GM12878 (cell line): ENCODE measurements around the gene HTD2. TPM values are rescaled to one million over a fixed set of nuclear protein-coding genes. Genes with fewer than 3 reads are reported as not detected.

Experiments
- ATAC-seq: fragments of 200-7000 bp; cut with Tn5 transposase; 3 replicates; pipeline ENCODE4 v1.9.1; 2020; ENCODE audit warnings: mild to moderate bottlenecking, moderate library complexity
- BruUV-seq: library from RNA; stranded (reverse); fragments of 400-500 nt; replicated peaks from 2 replicates; lab custom pipeline; 2021; lab: Mats Ljungman, UMichigan
- CTCF ChIA-PET: fragments of 300-600 bp; sonication (Branson Sonifier 250); formaldehyde crosslinking; extraction: SDS; loops from one replicate; lab custom pipeline; 2021; ENCODE audit warnings: inconsistent platforms; lab: Yijun Ruan, JAX
- POLR2A ChIA-PET: fragments of 350-600 bp; formaldehyde crosslinking; extraction: SDS; loops from one replicate; lab custom pipeline; 2021; ENCODE audit warnings: inconsistent platforms; lab: Charles Lee
- RAD21 ChIA-PET: fragments of 300-600 bp; sonication (Branson Sonifier 250); formaldehyde crosslinking; loops from one replicate; lab custom pipeline; 2023; ENCODE audit warnings: antibody characterized with exemption; ENCODE audit not compliant: unreplicated experiment; lab: Charles Lee
- SMC1A ChIA-PET: fragments of 300-600 bp; sonication (Branson Sonifier 250); formaldehyde crosslinking; loops from one replicate; lab custom pipeline; 2023; ENCODE audit not compliant: unreplicated experiment, uncharacterized antibody; lab: Charles Lee
- DNase-seq: peaks from one replicate; pipeline ENCODE4 v3.0.0-alpha.2; 2011; ENCODE audit warnings: low read depth, low spot score
- FAIRE-seq: peaks from 3 replicates; lab custom pipeline; 2011; peaks lifted over from hg19 to GRCh38; lab: Jason Lieb, UNC
- H2AFZ ChIP-seq: 2 replicates; pipeline ENCODE4 v1.6.0; 2011; ENCODE audit warnings: low read depth, low read length, control low read depth; ENCODE audit not compliant: control insufficient read depth
- H3K27ac ChIP-seq: 2 replicates; pipeline ENCODE4 v1.5.1; 2011; ENCODE audit warnings: control low read depth; ENCODE audit not compliant: control insufficient read depth, insufficient read depth
- H3K27me3 ChIP-seq, 2 experiments: replicated peaks in 1 of 2; 2 replicates each; pipeline versions ENCODE4 v1.6.0 to v1.6.1; 2011; ENCODE audit warnings: low read length in 1 of 2; ENCODE audit not compliant: control insufficient read depth in 2 of 2, insufficient read depth in 2 of 2
- H3K36me3 ChIP-seq, 2 experiments: 2 replicates each; pipeline ENCODE4 v1.5.1; 2011; ENCODE audit warnings: low read length in 1 of 2; ENCODE audit not compliant: control insufficient read depth in 2 of 2, insufficient read depth in 2 of 2
- H3K4me1 ChIP-seq: 2 replicates; pipeline ENCODE4 v1.6.1; 2011; ENCODE audit warnings: mild to moderate bottlenecking, low read length, moderate library complexity, mixed read lengths; ENCODE audit not compliant: control insufficient read depth, insufficient read depth
- H3K4me2 ChIP-seq: 2 replicates; pipeline ENCODE4 v1.6.0; 2011; ENCODE audit warnings: control low read depth; ENCODE audit not compliant: control insufficient read depth, insufficient read depth
- H3K4me3 ChIP-seq: fragments of 200-600 bp; sonication (generic); 2 replicates; pipeline ENCODE4 v1.5.1; 2016
- H3K79me2 ChIP-seq: 2 replicates; pipeline ENCODE4 v1.6.0; 2011; ENCODE audit warnings: low read length; ENCODE audit not compliant: control insufficient read depth, insufficient read depth
- H3K9ac ChIP-seq: 2 replicates; pipeline ENCODE4 v1.8.0; 2011; ENCODE audit warnings: low read length, control low read depth, mixed read lengths; ENCODE audit not compliant: control insufficient read depth, insufficient read depth
- H3K9me3 ChIP-seq: replicated peaks from 3 replicates; pipeline ENCODE4 v1.5.1; 2011; ENCODE audit warnings: mild to moderate bottlenecking, low read length; ENCODE audit not compliant: control insufficient read depth, insufficient read depth
- H4K20me1 ChIP-seq: 2 replicates; pipeline ENCODE4 v1.6.0; 2011; ENCODE audit not compliant: control insufficient read depth, insufficient read depth
- RAD21 ChIP-seq: IDR thresholded peaks from 2 replicates; pipeline ENCODE4 v1.6.1; 2011; ENCODE audit warnings: mild to moderate bottlenecking, low read depth, low read length, moderate library complexity; ENCODE audit not compliant: insufficient read depth
- SMC3 ChIP-seq: IDR thresholded peaks from 2 replicates; pipeline ENCODE4 v1.6.1; 2011; ENCODE audit warnings: low read length, improper control_type of control experiment, borderline replicate concordance
- WGBS: methylation state at CpG from one replicate; pipeline ENCODE4 v1.1.6; 2016; ENCODE audit warnings: low lambda C conversion rate; ENCODE audit not compliant: insufficient replicate concordance, insufficient coverage; ENCODE audit errors: missing lambda C conversion rate; 5-methylcytosine and 5-hydroxymethylcytosine counted together
- in situ Hi-C: fragments of 300-500 bp; cut with MboI; formaldehyde crosslinking; loops from 9 replicates; pipeline ENCODE4 v1.14.3; 2018; ENCODE audit warnings: mixed read lengths
- intact Hi-C: fragments of 100-400 bp; cut with micrococcal nuclease; formaldehyde crosslinking; loops from one replicate; pipeline ENCODE4 v1.14.2; 2022; ENCODE audit not compliant: unreplicated experiment
- polyA plus RNA-seq, 11 experiments: library from polyadenylated mRNA; depleted of rRNA in 4 of 11; unstranded in 6 of 11; stranded (reverse) in 5 of 11; fragments of >200 nt; fragmentation: Nextera tagmentation in 4 of 11; fragmentation: Illumina TruSeq in 1 of 11; extraction: Ambion mirVana in 4 of 11; extraction: Trizol in 1 of 11; gene quantifications; 1 replicate in 1 of 11; 2 replicates in 10 of 11; pipeline versions ENCODE4 v1.2.1 to v1.2.3, GENCODE V29; 2011 to 2016; ENCODE audit warnings: inconsistent platforms in 2 of 11, missing spikeins in 2 of 11, low read depth in 1 of 11
- total RNA-seq, 4 experiments: library from RNA; depleted of rRNA in 3 of 4; stranded (reverse); fragments of >200 nt in 3 of 4; fragmentation: Illumina TruSeq in 1 of 4; extraction: Trizol in 1 of 4; gene quantifications; 2 replicates each; pipeline versions ENCODE4 v1.2.1 to v1.2.3, GENCODE V29; 2013 to 2021
- TF ChIP-seq, protein P1 (sequence below): IDR thresholded peaks from 2 replicates; pipeline ENCODE4 v1.6.1; 2012; ENCODE audit warnings: mild to moderate bottlenecking, low read depth, low read length
- TF ChIP-seq, protein P2 (sequence below), 3 experiments: IDR thresholded peaks in 2 of 3; conservative IDR thresholded peaks in 1 of 3; 2 replicates each; pipeline ENCODE4 v1.5.1; 2011; ENCODE audit warnings: low read depth in 3 of 3, low read length in 3 of 3, mild to moderate bottlenecking in 3 of 3, control low read depth in 2 of 3, moderate library complexity in 2 of 3, inconsistent platforms in 1 of 3, mixed read lengths in 1 of 3; ENCODE audit not compliant: control insufficient read depth in 2 of 3, insufficient read depth in 1 of 3; ENCODE audit errors: extremely low read depth in 1 of 3

Gene HTD2
- total and polyA plus RNA-seq, 10 of the 15 experiments (the other 5 are each of a cell fraction or from before 2014, with no cell fraction given): 5.9 to 24.7 (median 9.5) TPM

DNA sequence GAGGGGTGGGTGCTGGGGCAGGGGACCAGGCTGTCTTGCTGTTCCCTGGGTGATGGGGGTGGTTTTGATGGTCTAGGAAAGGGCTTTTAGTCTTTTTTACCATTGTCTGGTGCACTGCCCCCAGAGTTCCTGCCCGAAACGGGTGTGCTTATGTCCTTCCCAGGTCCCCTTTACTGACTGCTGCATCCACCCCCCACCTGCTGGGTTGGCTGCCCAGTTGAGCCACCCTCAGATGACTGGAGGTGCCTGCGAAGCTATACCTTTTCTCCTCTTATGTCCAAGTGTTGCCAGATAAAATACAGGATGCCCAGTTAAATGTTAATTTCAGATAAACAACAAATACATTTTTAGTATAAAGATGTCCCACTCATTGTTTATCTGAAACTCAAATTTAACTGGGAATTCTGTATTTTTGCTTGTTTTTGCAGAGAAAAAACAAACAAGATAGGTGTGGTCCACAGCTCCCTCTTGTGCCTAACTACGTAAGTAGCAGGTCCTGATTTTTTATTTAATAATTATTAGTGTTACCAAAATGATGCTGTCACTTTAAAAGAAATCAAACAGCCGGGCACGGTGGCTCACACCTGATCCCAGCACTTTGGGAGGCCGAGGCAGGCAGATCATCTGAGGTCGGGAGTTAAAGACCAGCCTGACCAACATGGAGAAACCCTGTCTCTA lies 6.3 kb upstream of the HTD2 start:
- ChIA-PET POLR2A (interaction anchor here (0.6 to 1.8 kb wide), 3 partner anchors 109 to 114 kb away, joined by 3 to 7 read pairs (median 5); no protein-coding TSS in a partner anchor), SMC1A (interaction anchor here (0.8 to 6.6 kb wide), 14 partner anchors 13 to 127 kb away, joined by 3 to 127 read pairs (median 4); no protein-coding TSS in a partner anchor), RAD21 (interaction anchor here (0.7 to 6.3 kb wide), 13 partner anchors 8 to 215 kb away, joined by 3 to 106 read pairs (median 4); partner anchors contain the start of gene ABHD6), CTCF (interaction anchor here (0.6 to 15.5 kb wide), 24 partner anchors 8 to 778 kb away, joined by 3 to 503 read pairs (median 4); partner anchors contain the start of genes DNASE1L3 and FLNB)
- H3K4me3 ChIP-seq: no peak overlapping the region
- FAIRE-seq: no peak
- peak; percentile 59 for ATAC-seq
- H2AFZ ChIP-seq: no peak overlapping the region
- no peaks in the 10 kb centered on the region for H4K20me1 ChIP-seq
- H3K36me3 ChIP-seq: no peaks in the 10 kb centered on the region
- WGBS: 13% methylated on average over 8 of the region's 8 CpGs
- TF ChIP-seq, protein P1, sequence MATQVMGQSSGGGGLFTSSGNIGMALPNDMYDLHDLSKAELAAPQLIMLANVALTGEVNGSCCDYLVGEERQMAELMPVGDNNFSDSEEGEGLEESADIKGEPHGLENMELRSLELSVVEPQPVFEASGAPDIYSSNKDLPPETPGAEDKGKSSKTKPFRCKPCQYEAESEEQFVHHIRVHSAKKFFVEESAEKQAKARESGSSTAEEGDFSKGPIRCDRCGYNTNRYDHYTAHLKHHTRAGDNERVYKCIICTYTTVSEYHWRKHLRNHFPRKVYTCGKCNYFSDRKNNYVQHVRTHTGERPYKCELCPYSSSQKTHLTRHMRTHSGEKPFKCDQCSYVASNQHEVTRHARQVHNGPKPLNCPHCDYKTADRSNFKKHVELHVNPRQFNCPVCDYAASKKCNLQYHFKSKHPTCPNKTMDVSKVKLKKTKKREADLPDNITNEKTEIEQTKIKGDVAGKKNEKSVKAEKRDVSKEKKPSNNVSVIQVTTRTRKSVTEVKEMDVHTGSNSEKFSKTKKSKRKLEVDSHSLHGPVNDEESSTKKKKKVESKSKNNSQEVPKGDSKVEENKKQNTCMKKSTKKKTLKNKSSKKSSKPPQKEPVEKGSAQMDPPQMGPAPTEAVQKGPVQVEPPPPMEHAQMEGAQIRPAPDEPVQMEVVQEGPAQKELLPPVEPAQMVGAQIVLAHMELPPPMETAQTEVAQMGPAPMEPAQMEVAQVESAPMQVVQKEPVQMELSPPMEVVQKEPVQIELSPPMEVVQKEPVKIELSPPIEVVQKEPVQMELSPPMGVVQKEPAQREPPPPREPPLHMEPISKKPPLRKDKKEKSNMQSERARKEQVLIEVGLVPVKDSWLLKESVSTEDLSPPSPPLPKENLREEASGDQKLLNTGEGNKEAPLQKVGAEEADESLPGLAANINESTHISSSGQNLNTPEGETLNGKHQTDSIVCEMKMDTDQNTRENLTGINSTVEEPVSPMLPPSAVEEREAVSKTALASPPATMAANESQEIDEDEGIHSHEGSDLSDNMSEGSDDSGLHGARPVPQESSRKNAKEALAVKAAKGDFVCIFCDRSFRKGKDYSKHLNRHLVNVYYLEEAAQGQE: no peak
- peak; percentile 82 for TF ChIP-seq SMC3
- TF ChIP-seq, protein P2, sequence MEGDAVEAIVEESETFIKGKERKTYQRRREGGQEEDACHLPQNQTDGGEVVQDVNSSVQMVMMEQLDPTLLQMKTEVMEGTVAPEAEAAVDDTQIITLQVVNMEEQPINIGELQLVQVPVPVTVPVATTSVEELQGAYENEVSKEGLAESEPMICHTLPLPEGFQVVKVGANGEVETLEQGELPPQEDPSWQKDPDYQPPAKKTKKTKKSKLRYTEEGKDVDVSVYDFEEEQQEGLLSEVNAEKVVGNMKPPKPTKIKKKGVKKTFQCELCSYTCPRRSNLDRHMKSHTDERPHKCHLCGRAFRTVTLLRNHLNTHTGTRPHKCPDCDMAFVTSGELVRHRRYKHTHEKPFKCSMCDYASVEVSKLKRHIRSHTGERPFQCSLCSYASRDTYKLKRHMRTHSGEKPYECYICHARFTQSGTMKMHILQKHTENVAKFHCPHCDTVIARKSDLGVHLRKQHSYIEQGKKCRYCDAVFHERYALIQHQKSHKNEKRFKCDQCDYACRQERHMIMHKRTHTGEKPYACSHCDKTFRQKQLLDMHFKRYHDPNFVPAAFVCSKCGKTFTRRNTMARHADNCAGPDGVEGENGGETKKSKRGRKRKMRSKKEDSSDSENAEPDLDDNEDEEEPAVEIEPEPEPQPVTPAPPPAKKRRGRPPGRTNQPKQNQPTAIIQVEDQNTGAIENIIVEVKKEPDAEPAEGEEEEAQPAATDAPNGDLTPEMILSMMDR (IDR thresholded peaks at IDR 0.05 in 2 of 3, conservative IDR thresholded peaks at IDR 0.05 in 1 of 3; ENCODE audit: control insufficient read depth in 2 of 3, extremely low read depth in 1 of 3, insufficient read depth in 1 of 3, low read depth in 3 of 3, low read length in 3 of 3): peak; percentile 48 to 59 (median 51); a peak in 5 of 6 replicates
- peak; percentile 74 for TF ChIP-seq RAD21
- no peak overlapping the region for H3K9ac ChIP-seq
- in situ Hi-C loops (loop anchor here (5.0 kb wide), 1 partner anchor 113 kb away; no protein-coding TSS in a partner anchor), intact Hi-C loops (loop anchor here (1.0 to 10.0 kb wide), 3 partner anchors 63 to 295 kb away; partner anchors contain the start of genes ABHD6 and FLNB)
- H3K27ac ChIP-seq: no peak overlapping the region
- DNase-seq: no peak
- no peaks in the 10 kb centered on the region; a peak in 1 of 4 replicates for H3K27me3 ChIP-seq
- H3K4me1 ChIP-seq: no peaks in the 10 kb centered on the region
- BruUV-seq: no TSS peak
- H3K9me3 ChIP-seq: no peaks in the 10 kb centered on the region; the same call in 2 of the 3 replicates
- no peak overlapping the region for H3K4me2 ChIP-seq
- no peaks in the 10 kb centered on the region for H3K79me2 ChIP-seq
